ENCODE data around the gene UBE2E3. TPM values are rescaled to one million over a fixed set of nuclear protein-coding genes. Genes with fewer than 3 reads are reported as not detected.

Gene UBE2E3
- polyA plus RNA-seq, 1 experiment = 58.8 TPM

DNA sequence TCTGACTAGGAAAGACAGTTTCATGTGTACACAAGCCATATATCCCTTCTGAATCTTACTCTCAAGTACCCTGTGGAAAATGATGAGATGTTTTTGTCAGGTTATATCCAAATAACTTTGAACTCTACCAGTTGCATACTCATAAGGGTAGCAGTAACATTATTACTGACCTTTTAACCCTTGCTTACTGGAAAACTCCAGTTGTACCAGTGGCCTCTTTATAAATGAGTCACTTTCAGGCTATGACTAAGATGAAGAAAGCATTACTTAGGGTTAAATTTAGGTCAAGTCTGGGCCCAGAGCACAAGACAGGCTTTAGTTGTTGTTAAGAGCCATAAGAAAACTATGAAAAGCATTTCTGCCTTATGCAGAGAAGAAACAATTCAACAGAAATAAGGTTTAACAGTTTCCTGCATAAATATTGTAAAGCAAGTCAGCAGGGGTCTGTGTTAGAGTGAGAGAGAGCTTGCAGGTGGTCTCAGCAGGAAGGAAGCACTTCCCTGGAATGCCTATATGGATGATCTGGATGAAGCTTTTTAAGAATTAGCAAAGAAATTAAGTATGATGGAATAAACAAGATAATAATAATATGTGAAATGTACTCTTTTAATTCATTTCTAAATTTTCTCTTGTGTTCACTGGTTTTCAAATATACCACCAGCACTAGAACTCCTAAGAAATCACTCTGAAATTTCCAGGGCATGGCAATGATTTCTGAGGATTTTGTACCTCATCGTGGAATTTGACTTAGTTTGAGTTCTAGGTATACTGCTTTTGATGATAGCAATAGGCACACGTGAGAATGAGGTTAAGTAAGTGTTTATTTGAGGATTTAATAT, 126.6 kb downstream of the UBE2E3 start:
- DNase-seq (ENCODE audit: low read depth) = peak; percentile 71
- no peaks in the 10 kb centered on the region for H3K36me3 ChIP-seq (ENCODE audit: control insufficient read depth, insufficient read depth, low read length)
- no peaks in the 10 kb centered on the region for H3K27me3 ChIP-seq (ENCODE audit: control insufficient read depth, insufficient read depth, low read length)
- ChIA-PET CTCF (interaction anchor here (1.2 to 4.8 kb wide), 5 partner anchors 124 to 983 kb away, joined by 3 to 44 read pairs (median 19); partner anchors contain the start of gene ITGA4), POLR2A (no interaction called here)
- TF ChIP-seq, protein P1, sequence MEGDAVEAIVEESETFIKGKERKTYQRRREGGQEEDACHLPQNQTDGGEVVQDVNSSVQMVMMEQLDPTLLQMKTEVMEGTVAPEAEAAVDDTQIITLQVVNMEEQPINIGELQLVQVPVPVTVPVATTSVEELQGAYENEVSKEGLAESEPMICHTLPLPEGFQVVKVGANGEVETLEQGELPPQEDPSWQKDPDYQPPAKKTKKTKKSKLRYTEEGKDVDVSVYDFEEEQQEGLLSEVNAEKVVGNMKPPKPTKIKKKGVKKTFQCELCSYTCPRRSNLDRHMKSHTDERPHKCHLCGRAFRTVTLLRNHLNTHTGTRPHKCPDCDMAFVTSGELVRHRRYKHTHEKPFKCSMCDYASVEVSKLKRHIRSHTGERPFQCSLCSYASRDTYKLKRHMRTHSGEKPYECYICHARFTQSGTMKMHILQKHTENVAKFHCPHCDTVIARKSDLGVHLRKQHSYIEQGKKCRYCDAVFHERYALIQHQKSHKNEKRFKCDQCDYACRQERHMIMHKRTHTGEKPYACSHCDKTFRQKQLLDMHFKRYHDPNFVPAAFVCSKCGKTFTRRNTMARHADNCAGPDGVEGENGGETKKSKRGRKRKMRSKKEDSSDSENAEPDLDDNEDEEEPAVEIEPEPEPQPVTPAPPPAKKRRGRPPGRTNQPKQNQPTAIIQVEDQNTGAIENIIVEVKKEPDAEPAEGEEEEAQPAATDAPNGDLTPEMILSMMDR (IDR thresholded peaks at IDR 0.05; ENCODE audit: insufficient read depth, low read depth, low read length) = no peak
- H3K4me3 ChIP-seq (ENCODE audit: low read depth, low read length) = no peak overlapping the region

DNA sequence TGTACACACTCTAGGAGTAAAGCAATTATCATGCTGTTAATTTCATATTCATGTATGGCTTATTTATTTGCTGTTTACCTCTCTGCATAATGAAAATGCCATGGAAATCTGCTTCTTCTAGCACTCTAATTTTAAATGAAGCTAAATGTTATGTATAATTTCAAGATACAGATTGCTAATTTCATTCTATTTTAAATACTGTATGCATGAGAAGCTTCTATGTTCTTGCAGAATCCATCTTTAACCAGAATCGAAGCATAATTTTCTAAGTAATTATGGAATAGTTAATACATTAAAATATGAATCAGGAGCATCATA, 127.2 kb downstream of the UBE2E3 start:
- DNase-seq (ENCODE audit: low read depth) = no peak
- Histone ChIP-seq H3K4me3 (ENCODE audit: low read depth, low read length) (no peak overlapping the region), H3K27me3 (ENCODE audit: control insufficient read depth, insufficient read depth, low read length) (no peaks in the 10 kb centered on the region), H3K36me3 (ENCODE audit: control insufficient read depth, insufficient read depth, low read length) (no peaks in the 10 kb centered on the region)
- TF ChIP-seq, protein P1 (IDR thresholded peaks at IDR 0.05; ENCODE audit: insufficient read depth, low read depth, low read length) = no peak
- ChIA-PET POLR2A (no interaction called here), CTCF (interaction anchor here (1.2 to 4.8 kb wide), 2 partner anchors 124 to 350 kb away, joined by 3 to 40 read pairs; partner anchors contain the start of gene ITGA4)

DNA sequence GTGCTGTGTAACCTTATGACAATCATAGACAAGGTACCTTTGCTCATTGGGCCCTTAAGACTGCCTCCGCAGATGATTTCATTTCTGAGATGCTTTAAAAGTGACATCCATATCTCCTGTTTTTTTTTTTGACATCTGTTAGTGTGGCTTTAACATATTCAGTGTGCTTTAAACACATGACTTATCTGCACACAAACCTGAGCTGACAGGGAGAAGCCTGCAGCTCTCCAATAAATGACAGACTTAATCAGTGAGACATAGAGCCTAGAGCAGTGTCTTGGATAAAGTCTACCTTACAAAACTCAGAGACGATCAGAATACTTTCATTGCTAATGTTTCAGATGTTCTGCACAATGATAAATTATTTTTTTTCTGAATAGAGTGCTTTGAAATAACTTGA, 130.7 kb downstream of the UBE2E3 start:
- H3K4me3 ChIP-seq (ENCODE audit: low read depth, low read length) = no peak overlapping the region
- POLR2A ChIA-PET = no interaction called here
- no peaks in the 10 kb centered on the region for H3K36me3 ChIP-seq (ENCODE audit: control insufficient read depth, insufficient read depth, low read length)
- no peak for DNase-seq (ENCODE audit: low read depth)
- TF ChIP-seq, protein P1 (IDR thresholded peaks at IDR 0.05; ENCODE audit: insufficient read depth, low read depth, low read length) = no peak
- CTCF ChIA-PET = interaction anchor here (1.3 to 2.5 kb wide), 2 partner anchors 355 to 357 kb away, joined by 4 to 5 read pairs; no protein-coding TSS in a partner anchor
- no peaks in the 10 kb centered on the region for H3K27me3 ChIP-seq (ENCODE audit: control insufficient read depth, insufficient read depth, low read length)

DNA sequence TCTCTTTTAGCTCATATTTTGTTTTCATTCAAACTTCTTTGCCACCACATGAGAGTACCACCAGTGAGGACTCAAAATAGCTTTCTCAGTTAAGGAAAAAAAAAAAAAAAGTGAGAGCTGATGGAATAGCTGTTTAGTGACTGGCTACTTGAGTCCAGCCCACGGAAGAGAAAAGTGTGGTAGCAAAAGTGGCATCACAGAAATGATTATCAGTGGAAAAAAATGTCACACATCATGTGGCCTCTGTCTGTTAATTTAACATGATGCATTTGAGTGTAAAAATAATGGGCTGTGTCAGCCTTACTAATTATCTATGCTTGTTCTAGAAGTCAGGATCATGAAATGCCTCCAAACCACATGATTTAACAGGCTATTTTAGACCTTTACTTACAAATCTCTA, 132.5 kb downstream of the UBE2E3 start:
- Histone ChIP-seq H3K36me3 (ENCODE audit: control insufficient read depth, insufficient read depth, low read length) (no peaks in the 10 kb centered on the region), H3K27me3 (ENCODE audit: control insufficient read depth, insufficient read depth, low read length) (no peaks in the 10 kb centered on the region), H3K4me3 (ENCODE audit: low read depth, low read length) (no peak overlapping the region)
- no peak for DNase-seq (ENCODE audit: low read depth)
- TF ChIP-seq, protein P1 (IDR thresholded peaks at IDR 0.05; ENCODE audit: insufficient read depth, low read depth, low read length) = no peak
- CTCF ChIA-PET = interaction anchor here (1.3 to 2.0 kb wide), 2 partner anchors 8 to 344 kb away, joined by 8 to 9 read pairs; partner anchors contain the start of gene ITGA4
- POLR2A ChIA-PET = no interaction called here
